NCI-H524 (cell line): ENCODE data around the gene LRRC17.

ENCODE experiments used
- DNase-seq, 2 experiments: peaks; one replicate each; lab custom pipeline; 2025; lab: John Stamatoyannopoulos, UW

Gene LRRC17, protein sequence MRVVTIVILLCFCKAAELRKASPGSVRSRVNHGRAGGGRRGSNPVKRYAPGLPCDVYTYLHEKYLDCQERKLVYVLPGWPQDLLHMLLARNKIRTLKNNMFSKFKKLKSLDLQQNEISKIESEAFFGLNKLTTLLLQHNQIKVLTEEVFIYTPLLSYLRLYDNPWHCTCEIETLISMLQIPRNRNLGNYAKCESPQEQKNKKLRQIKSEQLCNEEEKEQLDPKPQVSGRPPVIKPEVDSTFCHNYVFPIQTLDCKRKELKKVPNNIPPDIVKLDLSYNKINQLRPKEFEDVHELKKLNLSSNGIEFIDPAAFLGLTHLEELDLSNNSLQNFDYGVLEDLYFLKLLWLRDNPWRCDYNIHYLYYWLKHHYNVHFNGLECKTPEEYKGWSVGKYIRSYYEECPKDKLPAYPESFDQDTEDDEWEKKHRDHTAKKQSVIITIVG

GRCh38 chr7:102912742-102913141, at the start of gene LRRC17:
LRRC17 (plus strand) TSS chr7:102913000; CDS start chr7:102933914, 20,914 bp downstream.
- peak; percentile 90 to 95 for DNase-seq

GRCh38 chr7:102864958-102865357, 47.8 kb upstream of the LRRC17 start:
- DNase-seq = no peak

- no peak for DNase-seq
Measured at GRCh38 chr7:102866535-102867215, 46.1 kb upstream of the LRRC17 start.

DNA sequence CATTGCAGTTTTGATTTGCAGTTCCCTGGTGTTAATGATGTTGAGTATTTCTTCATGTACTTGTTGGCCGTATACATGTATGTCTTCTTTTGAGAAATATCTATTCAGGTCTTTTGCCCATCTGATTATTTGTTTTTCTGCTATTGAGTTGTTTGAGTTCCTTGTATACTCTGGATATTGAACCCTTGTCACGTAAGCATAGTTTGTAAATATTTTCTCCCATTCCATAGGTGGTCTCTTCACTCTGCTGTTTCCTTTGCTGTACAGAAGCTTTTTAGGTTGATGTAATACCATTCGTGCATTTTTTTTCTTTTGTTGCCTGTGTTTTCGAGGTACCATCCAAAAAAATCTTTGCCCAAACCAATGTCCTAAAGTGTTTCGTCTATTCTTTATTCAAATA, 43.6 kb upstream of the LRRC17 start:
- DNase-seq = no peak

DNA sequence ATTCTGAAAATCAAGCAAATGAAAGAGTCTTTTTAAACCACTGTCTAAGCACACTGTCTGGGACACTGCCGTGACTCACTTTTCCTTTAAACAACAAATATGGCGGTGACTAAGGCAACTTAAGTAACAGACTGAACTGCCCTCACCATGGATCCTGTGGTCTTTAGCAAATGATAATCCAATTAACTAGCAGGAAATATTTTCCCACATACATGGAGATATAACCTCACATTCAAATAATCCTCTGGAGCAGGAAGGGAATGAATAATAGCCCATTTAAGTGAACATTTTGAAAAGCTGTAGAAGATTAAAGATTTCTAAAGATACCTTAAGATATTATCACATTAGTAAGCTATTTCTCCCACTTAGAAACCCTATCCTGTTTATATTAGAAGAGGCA, 40.3 kb upstream of the LRRC17 start:
- no peak for DNase-seq

DNA sequence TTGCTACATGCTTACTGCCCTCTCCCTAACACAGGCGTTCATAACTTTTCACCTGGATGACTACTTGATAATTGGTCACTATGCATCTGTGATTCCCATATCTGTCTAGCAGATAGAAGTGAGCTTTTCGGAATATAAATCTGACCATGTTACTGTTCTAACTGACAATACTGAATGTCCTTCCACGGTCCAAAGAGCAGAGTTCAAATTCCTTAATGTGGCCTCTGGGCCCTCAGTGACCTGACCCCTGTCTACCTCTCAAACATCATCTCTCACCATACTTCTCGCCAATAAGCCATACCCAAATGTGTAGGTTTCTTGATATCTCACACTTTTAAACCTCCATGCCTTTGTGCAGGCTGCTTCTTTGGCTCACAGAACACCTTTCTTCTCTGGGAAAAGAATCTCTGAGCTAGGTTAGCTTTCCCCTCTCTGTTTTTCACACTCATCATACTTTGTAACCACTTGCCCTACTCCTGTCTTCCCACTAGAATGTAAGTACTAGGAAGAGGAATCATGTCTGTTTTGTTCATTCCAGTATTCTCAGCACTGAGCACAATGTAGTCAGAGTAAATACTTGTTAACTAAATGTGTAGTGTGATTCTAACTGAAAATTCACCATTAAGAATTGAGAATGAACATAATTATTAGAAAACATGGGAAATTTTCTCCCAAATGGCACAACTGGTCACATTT, 39.2 kb upstream of the LRRC17 start:
- DNase-seq = no peak

DNA sequence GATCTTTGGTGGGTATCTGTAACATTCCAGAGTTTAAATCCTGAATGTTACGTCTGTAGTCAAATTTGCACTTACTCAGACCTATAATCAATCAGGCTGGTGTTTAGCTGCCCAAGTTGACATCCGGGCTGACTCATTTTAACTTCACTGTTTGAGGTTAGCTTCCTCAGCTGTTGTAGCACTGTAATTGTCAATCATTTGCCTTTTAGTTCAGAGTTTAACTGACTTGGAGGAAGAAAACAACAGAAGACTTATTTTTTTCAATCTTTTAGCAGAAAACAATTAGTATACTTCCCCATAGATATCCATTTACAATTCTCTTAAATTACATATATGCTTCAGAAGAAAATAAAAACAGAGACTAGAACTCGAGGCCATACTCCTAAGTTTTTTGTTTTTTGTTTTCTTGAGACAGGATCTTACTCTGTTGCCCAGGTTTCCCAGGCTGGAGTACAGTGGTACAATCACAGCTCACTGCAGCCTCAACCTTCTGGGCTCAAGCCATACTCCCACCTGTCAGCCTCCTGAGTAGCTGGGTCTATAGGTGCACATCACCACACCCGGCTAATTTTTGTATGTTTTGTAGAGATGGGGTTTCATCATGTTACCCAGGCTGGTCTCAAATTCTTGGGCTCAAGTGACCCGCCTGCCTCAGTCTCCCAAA, 38.5 kb upstream of the LRRC17 start:
- no peak for DNase-seq

- no peak for DNase-seq
Measured at GRCh38 chr7:102874966-102875365, 37.8 kb upstream of the LRRC17 start.

GRCh38 chr7:102875700-102876295, 37.0 kb upstream of the LRRC17 start:
- no peak for DNase-seq

DNA sequence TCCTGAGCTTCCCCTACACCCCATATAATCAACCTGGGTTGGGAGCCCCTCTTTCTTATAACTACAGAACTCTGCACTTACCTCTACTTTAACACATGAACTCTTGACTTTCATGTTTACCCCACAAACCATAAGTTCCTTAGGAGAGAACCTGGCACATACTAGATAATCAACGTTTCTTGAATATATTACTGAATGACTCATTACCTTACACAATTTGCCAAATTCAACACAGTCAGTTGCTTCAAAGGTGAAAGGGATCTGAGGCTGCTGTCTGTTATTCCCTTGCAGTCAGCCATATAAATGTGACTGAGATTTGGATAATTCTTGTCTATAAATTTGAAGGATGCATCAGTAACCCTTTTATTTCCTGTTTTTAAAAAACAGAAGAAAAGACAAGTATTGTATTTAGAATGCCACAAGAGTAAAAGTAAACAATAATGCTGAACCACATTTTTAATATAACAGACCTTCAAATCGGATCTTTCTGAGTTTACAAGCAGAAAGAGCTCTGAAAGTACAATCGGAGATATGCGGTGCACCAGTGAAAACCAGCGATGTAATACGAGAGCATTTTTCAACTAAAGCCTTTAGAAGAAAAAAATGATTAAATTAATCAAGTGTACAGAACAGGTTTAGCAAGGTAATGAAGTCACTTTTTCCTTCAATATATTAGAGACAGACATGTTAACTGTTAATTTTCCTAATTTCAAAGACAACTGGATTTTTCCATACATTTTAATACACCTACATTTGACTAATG, 29.5 kb upstream of the LRRC17 start:
- no peak for DNase-seq

GRCh38 chr7:102888561-102889233, 24.1 kb upstream of the LRRC17 start:
- DNase-seq = no peak

- DNase-seq = no peak
Measured at GRCh38 chr7:102889851-102890250, 22.9 kb upstream of the LRRC17 start.

- DNase-seq = no peak
Measured at GRCh38 chr7:102890292-102890970, 22.4 kb upstream of the LRRC17 start.

DNA sequence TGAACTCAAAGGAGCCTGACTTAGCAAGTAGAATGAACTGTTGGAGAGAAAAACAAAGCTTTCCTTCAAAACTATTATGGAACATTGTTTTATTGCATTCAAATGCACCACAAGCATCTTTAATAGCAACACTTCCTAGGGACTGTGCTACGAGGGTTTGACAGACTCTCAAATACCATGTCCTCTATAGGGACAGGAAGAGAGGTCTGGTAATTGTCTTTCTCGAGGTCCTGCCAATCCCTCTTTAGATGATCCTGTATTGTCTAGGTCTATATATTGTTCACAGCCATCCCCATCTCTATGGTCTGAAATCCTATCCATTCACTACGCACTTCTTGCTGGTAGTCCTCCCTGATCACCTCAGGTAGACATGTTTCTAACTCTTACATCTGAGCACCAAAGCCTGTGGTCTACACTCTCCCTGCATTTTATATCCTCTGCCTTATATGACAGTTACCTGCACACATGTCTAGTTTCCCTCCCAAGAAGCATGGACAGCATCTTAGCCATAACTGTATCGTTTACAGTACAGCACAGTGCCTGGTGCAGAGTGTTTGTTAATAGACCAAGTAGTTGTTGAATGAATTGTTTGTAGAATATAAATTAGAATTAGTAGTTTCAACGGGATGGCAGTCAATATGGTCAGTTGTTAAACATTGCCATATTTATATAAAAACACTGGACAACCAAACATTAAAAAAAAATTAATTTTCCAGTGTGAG, 21.7 kb upstream of the LRRC17 start:
- no peak for DNase-seq

- no peak for DNase-seq
Measured at GRCh38 chr7:102891693-102892261, 21.0 kb upstream of the LRRC17 start.

- no peak for DNase-seq
Measured at GRCh38 chr7:102892631-102893278, 20.0 kb upstream of the LRRC17 start.

GRCh38 chr7:102895602-102896001, 17.2 kb upstream of the LRRC17 start:
- DNase-seq = no peak

DNA sequence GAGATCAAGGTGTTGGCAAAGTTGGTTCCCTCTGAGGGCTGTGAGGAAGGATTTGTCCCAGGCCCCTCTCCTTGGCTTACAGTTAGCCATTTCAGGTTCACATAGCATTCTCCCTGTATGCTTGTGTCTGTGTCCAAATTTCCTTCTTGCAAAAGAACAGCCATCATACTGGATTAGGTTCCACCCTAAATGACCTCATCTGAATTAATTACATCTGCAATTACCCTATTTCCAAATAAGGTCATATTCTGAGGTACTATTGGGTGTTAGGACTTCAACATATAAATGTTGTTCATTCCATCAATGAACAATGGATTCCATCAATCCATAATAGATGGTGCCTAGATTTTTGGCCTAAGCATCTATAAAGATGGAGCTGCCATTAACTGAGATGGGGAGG, 16.2 kb upstream of the LRRC17 start:
- DNase-seq = no peak
